NCI-H69 (cell line): ENCODE measurements around the gene ZNF611.
"Not testable (repeated sequence)": the region's sequence is repeated elsewhere in the genome, so short reads cannot be mapped to it uniquely, and the experiment has no call there.

Source experiments
- DNase-seq: peaks from one replicate; lab custom pipeline; 2025; lab: John Stamatoyannopoulos, UW

Gene ZNF611

GRCh38 chr19:52681216-52681615 lies 53.6 kb downstream of the ZNF611 start:
- not testable (repeated sequence) for DNase-seq

GRCh38 chr19:52679598-52679997 lies 55.2 kb downstream of the ZNF611 start:
- DNase-seq, result no peak

GRCh38 chr19:52675239-52675638 lies 59.6 kb downstream of the ZNF611 start:
- DNase-seq, result not testable (repeated sequence)

GRCh38 chr19:52673014-52673413 lies 61.8 kb downstream of the ZNF611 start:
- DNase-seq, result no peak

GRCh38 chr19:52670046-52670445 lies 64.8 kb downstream of the ZNF611 start:
- peak; percentile 17 for DNase-seq

- DNase-seq, result no peak
Measured at GRCh38 chr19:52669586-52669985, 65.3 kb downstream of the ZNF611 start.

- no peak for DNase-seq
Measured at GRCh38 chr19:52667972-52668371, 66.9 kb downstream of the ZNF611 start.

- DNase-seq, result no peak
Measured at GRCh38 chr19:52666506-52666905, 68.3 kb downstream of the ZNF611 start.

- no peak for DNase-seq
Measured at GRCh38 chr19:52665529-52665928, 69.3 kb downstream of the ZNF611 start.

GRCh38 chr19:52665027-52665426 lies 69.8 kb downstream of the ZNF611 start:
- DNase-seq, result no peak

- DNase-seq, result peak; percentile 74
Measured at GRCh38 chr19:52664461-52664860, 70.4 kb downstream of the ZNF611 start.

- DNase-seq, result peak; percentile 11
Measured at GRCh38 chr19:52662631-52663030, 72.2 kb downstream of the ZNF611 start.

- no peak for DNase-seq
Measured at GRCh38 chr19:52660981-52661380, 73.9 kb downstream of the ZNF611 start.

GRCh38 chr19:52659013-52659412 lies 75.8 kb downstream of the ZNF611 start:
- DNase-seq, result no peak

- peak; percentile 97 for DNase-seq
Measured at GRCh38 chr19:52658595-52658994, 76.2 kb downstream of the ZNF611 start.

GRCh38 chr19:52653161-52653560 lies 81.7 kb downstream of the ZNF611 start:
- DNase-seq, result no peak
